AG04449 (cell line): Measurements from ENCODE around the gene SORL1.

Experiments used
- CTCF ChIA-PET: fragments of 350-600 bp; formaldehyde crosslinking; extraction: SDS; loops from one replicate; lab custom pipeline; 2021; ENCODE audit warnings: antibody characterized with exemption; lab: Yijun Ruan, JAX
- POLR2A ChIA-PET: fragments of 400-600, 350-600 bp; formaldehyde crosslinking; extraction: SDS; loops from one replicate; lab custom pipeline; 2020; ENCODE audit warnings: antibody characterized with exemption, inconsistent platforms; lab: Yijun Ruan, JAX
- DNase-seq: peaks from one replicate; pipeline ENCODE4 v3.0.0-alpha.2; 2010; ENCODE audit warnings: low read depth, low spot score
- H3K4me3 ChIP-seq: 2 replicates; pipeline ENCODE4 v1.5.1; 2011; ENCODE audit warnings: low read depth, mild to moderate bottlenecking, control low read depth, low read length
- TF ChIP-seq, protein P1 (sequence below): IDR thresholded peaks from one replicate; pipeline ENCODE4 v1.5.1; 2011; ENCODE audit warnings: mild to moderate bottlenecking, moderate library complexity, low read length, control low read depth, inconsistent platforms; ENCODE audit not compliant: insufficient read depth; ENCODE audit errors: missing control alignments

The SORL1 gene

DNA sequence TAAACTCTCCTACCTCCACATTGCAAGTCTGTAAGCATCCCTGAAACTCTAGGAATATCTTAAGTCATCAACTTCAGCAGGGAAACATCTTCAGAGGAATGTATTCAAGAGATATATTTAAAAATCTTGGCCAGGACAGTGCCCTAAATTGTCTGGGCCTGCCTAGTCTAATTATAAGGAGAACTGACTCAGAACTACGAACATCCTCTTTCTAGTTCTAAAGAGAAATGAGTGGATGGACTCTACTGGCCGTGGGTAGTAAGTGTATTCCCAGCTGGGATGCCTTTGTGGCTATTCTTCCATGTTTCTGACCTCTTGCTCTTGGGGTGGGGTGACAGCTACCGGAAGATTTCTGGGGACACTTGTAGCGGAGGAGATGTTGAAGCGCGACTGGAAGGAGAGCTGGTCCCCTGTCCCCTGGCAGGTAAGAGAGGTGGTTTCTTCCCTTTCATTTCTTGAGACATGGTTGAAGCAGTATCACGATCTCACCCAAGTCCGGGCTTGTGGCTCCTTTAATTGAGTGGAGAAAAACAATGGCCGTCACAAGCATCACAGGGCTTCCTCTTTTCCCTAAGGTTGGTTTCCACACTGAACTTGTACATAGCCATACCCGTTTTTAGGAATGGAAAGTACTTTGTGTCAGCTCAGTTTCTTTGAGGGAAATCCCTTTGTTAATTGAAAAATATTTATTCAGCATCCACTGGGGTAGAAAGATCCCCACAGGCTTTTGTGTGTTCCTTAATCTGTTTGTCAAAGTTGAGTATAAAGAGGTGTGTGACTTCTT, 98.3 kb downstream of the SORL1 start:
- TF ChIP-seq, protein P1, sequence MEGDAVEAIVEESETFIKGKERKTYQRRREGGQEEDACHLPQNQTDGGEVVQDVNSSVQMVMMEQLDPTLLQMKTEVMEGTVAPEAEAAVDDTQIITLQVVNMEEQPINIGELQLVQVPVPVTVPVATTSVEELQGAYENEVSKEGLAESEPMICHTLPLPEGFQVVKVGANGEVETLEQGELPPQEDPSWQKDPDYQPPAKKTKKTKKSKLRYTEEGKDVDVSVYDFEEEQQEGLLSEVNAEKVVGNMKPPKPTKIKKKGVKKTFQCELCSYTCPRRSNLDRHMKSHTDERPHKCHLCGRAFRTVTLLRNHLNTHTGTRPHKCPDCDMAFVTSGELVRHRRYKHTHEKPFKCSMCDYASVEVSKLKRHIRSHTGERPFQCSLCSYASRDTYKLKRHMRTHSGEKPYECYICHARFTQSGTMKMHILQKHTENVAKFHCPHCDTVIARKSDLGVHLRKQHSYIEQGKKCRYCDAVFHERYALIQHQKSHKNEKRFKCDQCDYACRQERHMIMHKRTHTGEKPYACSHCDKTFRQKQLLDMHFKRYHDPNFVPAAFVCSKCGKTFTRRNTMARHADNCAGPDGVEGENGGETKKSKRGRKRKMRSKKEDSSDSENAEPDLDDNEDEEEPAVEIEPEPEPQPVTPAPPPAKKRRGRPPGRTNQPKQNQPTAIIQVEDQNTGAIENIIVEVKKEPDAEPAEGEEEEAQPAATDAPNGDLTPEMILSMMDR, result no peak
- POLR2A ChIA-PET, result no interaction called here
- H3K4me3 ChIP-seq, result no peak overlapping the region
- no peak for DNase-seq
- CTCF ChIA-PET, result no interaction called here

DNA sequence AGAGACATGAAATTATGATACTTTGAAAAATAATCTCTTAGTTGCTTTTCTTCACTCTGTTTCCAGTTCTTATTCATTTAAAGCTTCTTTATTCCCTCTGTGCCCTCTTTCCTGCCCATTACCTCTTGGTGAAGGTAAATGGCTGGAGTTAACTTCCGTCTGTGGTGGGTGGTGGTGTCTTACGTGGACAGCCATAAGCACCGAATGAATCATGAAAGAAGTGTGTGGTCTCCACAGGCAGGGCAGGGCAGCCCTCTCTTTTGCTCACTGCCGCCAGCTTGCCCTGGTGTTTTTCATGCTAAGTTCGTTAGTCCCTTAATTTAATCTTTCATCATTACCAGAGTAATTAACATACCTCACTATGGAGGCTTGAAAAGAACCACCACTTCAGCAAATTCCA, 99.3 kb downstream of the SORL1 start:
- ChIA-PET CTCF (no interaction called here), POLR2A (no interaction called here)
- TF ChIP-seq, protein P1, result no peak
- no peak overlapping the region for H3K4me3 ChIP-seq
- DNase-seq, result no peak

DNA sequence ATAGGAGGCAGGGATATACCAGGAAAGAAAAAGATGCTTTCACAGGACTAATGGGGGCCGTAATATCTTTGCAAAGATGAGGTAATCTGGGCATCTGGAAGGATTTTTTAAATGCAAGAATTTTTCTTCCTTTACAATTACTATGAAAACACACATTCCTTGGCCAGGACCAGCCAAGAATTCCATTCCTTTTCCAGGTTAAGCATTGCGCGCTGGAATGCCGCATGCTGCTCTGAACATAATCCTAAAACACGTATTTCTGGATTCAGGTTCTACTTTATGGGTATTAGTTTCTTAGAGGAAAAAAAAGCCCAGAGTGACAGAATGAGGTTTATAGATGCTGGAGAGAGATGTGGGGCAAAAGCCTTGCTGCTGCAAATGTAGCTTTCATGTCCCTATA, 100.0 kb downstream of the SORL1 start:
- POLR2A ChIA-PET, result no interaction called here
- no peak overlapping the region for H3K4me3 ChIP-seq
- TF ChIP-seq, protein P1, result no peak
- CTCF ChIA-PET, result no interaction called here
- DNase-seq, result no peak

DNA sequence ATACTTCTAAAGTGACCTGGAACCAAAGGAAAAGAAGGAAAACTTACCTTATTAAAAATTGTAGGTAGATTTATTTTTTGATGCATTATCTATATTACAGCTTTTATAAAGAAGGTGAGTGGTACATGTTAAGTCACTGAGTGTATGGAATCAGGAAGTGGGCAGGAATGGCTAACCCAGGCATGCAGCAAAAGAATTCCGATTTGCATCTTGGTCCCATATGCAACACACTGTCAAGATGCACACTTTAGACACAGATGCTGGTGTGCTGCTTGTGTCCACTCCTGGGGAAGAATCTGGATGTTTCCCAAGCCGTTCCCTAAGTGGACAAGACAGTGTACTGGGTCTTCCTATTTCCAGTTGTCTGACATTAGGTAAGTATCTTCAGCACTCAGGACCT, 100.5 kb downstream of the SORL1 start:
- CTCF ChIA-PET, result no interaction called here
- POLR2A ChIA-PET, result no interaction called here
- DNase-seq, result no peak

DNA sequence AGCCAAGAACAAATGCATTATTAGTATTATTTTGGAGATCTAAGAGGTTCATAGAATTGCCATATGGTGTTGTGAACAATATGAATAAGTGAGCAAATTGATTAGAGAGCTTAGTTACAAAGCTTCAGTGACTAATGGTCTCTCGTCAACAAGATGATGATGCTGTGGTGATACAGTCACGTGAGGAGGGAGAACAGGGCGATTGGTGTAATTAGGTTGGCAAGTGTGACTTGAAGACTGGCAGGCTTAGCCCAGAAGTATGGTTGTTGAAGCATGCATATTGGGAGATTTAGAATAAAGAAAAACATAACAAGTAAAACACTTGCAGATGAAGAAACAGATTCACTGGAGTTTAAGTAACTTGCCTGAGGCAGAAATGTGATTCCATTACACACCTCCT, 101.3 kb downstream of the SORL1 start:
- no peak for DNase-seq
- CTCF ChIA-PET, result no interaction called here
- no peak overlapping the region for H3K4me3 ChIP-seq
- POLR2A ChIA-PET, result no interaction called here
- TF ChIP-seq, protein P1, result no peak

More for the DNA sequence above, 100.5 kb downstream of the SORL1 start:
- TF ChIP-seq, protein P1, result no peak
- H3K4me3 ChIP-seq, result no peak overlapping the region

DNA sequence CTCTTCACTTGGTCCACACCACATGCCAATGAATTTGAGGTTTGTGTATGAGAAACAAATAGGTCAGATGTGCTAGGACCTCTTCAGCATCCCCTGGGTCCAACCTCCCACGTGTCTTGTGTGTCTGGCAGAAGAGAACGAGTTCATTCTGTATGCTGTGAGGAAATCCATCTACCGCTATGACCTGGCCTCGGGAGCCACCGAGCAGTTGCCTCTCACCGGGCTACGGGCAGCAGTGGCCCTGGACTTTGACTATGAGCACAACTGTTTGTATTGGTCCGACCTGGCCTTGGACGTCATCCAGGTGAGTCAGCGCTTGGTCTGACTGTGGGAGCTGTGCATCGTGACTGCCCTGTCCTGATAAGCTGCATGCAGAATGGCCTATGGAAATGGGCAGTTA, 101.7 kb downstream of the SORL1 start:
- CTCF ChIA-PET, result no interaction called here
- H3K4me3 ChIP-seq, result no peak overlapping the region
- POLR2A ChIA-PET, result no interaction called here
- TF ChIP-seq, protein P1, result no peak
- DNase-seq, result no peak
